GM23248 (cell line): ENCODE results near the gene H6PD. TPM values are rescaled to one million over a fixed set of nuclear protein-coding genes. Genes with fewer than 3 reads are reported as not detected.

Experiments
- DNase-seq: peaks from one replicate; pipeline ENCODE4 v3.0.0-alpha.2; 2015
- H2AFZ ChIP-seq: fragments of 200-600 bp; sonication (generic); 2 replicates; pipeline ENCODE4 v1.6.1; 2016; ENCODE audit warnings: antibody characterized with exemption
- H3F3A ChIP-seq: fragments of 200-600 bp; sonication (generic); 2 replicates; pipeline ENCODE4 v1.6.1; 2016; ENCODE audit warnings: mild to moderate bottlenecking, antibody characterized with exemption, mixed run types; ENCODE audit not compliant: insufficient read depth
- H3K27ac ChIP-seq: fragments of 200-600 bp; sonication (generic); 2 replicates; pipeline ENCODE4 v1.5.1; 2016; ENCODE audit warnings: mild to moderate bottlenecking
- H3K27me3 ChIP-seq: fragments of 200-600 bp; sonication (generic); replicated peaks from 2 replicates; pipeline ENCODE4 v1.6.1; 2016; ENCODE audit warnings: mild to moderate bottlenecking; ENCODE audit not compliant: insufficient read depth
- H3K36me3 ChIP-seq: fragments of 200-600 bp; sonication (generic); 2 replicates; pipeline ENCODE4 v1.6.1; 2016; ENCODE audit warnings: low read depth, mild to moderate bottlenecking
- H3K4me1 ChIP-seq: fragments of 200-600 bp; sonication (generic); 2 replicates; pipeline ENCODE4 v1.6.1; 2016; ENCODE audit warnings: mild to moderate bottlenecking; ENCODE audit not compliant: insufficient read depth
- H3K4me2 ChIP-seq: fragments of 200-600 bp; sonication (generic); one replicate; pipeline ENCODE4 v1.6.1; 2016; ENCODE audit warnings: mild to moderate bottlenecking; ENCODE audit not compliant: unreplicated experiment
- H3K4me3 ChIP-seq: fragments of 200-600 bp; sonication (generic); 2 replicates; pipeline ENCODE4 v1.5.1; 2016; ENCODE audit warnings: mild to moderate bottlenecking
- H3K79me2 ChIP-seq: fragments of 200-600 bp; sonication (generic); 2 replicates; pipeline ENCODE4 v1.6.1; 2016; ENCODE audit warnings: mild to moderate bottlenecking; ENCODE audit not compliant: insufficient read depth
- H3K9ac ChIP-seq: fragments of 200-600 bp; sonication (generic); 2 replicates; pipeline ENCODE4 v1.6.1; 2016; ENCODE audit warnings: mild to moderate bottlenecking
- H3K9me2 ChIP-seq: fragments of 200-600 bp; sonication (generic); 2 replicates; pipeline ENCODE4 v1.6.1; 2016; ENCODE audit warnings: mixed run types, mild to moderate bottlenecking, moderate library complexity; ENCODE audit not compliant: insufficient read depth
- H3K9me3 ChIP-seq: fragments of 200-600 bp; sonication (generic); one replicate; pipeline ENCODE4 v1.6.1; 2017; ENCODE audit warnings: low read depth
- H4K20me1 ChIP-seq: fragments of 200-600 bp; sonication (generic); 2 replicates; pipeline ENCODE4 v1.6.0; 2016; ENCODE audit not compliant: insufficient read depth
- EZH2 ChIP-seq: fragments of 200-600 bp; sonication (generic); IDR thresholded peaks from 2 replicates; pipeline ENCODE4 v1.6.1; 2018; ENCODE audit warnings: antibody characterized with exemption, mild to moderate bottlenecking; ENCODE audit not compliant: insufficient read depth, poor library complexity, severe bottlenecking
- EZH2phosphoT487 ChIP-seq: fragments of 200-600 bp; sonication (generic); IDR thresholded peaks from 2 replicates; pipeline ENCODE4 v1.6.1; 2018; ENCODE audit warnings: antibody characterized with exemption, moderate library complexity, mild to moderate bottlenecking, low read depth; ENCODE audit not compliant: insufficient read depth
- WGBS, 2 experiments: methylation state at CpG; one replicate each; pipeline ENCODE4 v1.1.6; 2015 to 2017; ENCODE audit warnings: low lambda C conversion rate in 2 of 2, low coverage in 1 of 2; ENCODE audit errors: missing lambda C conversion rate in 2 of 2; 5-methylcytosine and 5-hydroxymethylcytosine counted together
- in situ Hi-C: fragments of 300-500 bp; cut with MboI; formaldehyde crosslinking; loops from 2 replicates; pipeline ENCODE4 v1.15.0; 2020
- polyA plus RNA-seq: library from polyadenylated mRNA; unstranded; fragments of >200 nt; fragmentation: Nextera tagmentation; extraction: Ambion mirVana; gene quantifications from 2 replicates; pipeline ENCODE4 v1.2.1, GENCODE V29; 2016
- total RNA-seq: library from RNA; depleted of rRNA; stranded (reverse); fragments of >200 nt; shearing (Covaris generic); gene quantifications from 2 replicates; pipeline ENCODE4 v1.2.3, GENCODE V29; 2014

Gene H6PD
- total and polyA plus RNA-seq, 2 experiments from 2014 or later: 16.1 to 29.6 TPM

DNA sequence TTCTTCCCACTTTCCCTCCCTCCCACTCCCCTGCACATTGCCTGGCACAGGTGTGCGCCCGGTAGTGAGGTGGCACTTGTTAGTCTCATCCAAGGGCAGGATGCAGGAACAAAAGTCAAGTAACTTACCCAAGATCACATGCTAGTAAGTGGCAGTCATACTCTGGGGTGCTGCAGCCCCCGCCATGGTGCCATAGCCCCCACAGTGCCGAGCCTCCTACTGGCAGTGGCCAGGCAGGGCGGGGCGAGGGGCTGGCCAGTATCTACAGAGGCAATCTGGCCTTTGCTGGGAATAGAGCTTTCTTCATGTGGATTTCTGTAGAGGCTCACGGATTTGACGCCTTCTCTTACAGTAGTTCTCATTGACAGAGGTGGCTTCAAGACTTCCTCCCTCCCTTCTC is 26.9 kb downstream of the H6PD start:
- no peak overlapping the region for H3K4me2 ChIP-seq
- no peaks in the 10 kb centered on the region for H3K27me3 ChIP-seq
- no peak overlapping the region for H2AFZ ChIP-seq
- H3F3A ChIP-seq: peaks cover 15% of the 10 kb centered on the region; the same call in 1 of the 2 replicates
- WGBS, 2 experiments: 81 to 86% methylated on average over 8 of the region's 8 CpGs
- H3K9ac ChIP-seq: no peak overlapping the region
- peaks cover 6% of the 10 kb centered on the region; the same call in 1 of the 2 replicates for H4K20me1 ChIP-seq
- H3K27ac ChIP-seq: no peak overlapping the region
- H3K4me3 ChIP-seq: no peak overlapping the region
- H3K4me1 ChIP-seq: no peaks in the 10 kb centered on the region
- no peak for DNase-seq
- no peak for TF ChIP-seq EZH2
- TF ChIP-seq EZH2phosphoT487: no peak
- H3K36me3 ChIP-seq: no peaks in the 10 kb centered on the region
- H3K9me3 ChIP-seq: no peaks in the 10 kb centered on the region
- peaks cover 40% of the 10 kb centered on the region for H3K79me2 ChIP-seq
- no peaks in the 10 kb centered on the region for H3K9me2 ChIP-seq
- in situ Hi-C loops: loop anchor here (10.0 kb wide), 2 partner anchors 193 to 233 kb away; no protein-coding TSS in a partner anchor

- in situ Hi-C loops: loop anchor here (10.0 kb wide), 2 partner anchors 192 to 232 kb away; no protein-coding TSS in a partner anchor
- WGBS, 2 experiments: 89 to 90% methylated on average over 32 to 33 of the region's 33 CpGs
- peaks cover 36% of the 10 kb centered on the region for H3K79me2 ChIP-seq
- H3K27ac ChIP-seq: no peak overlapping the region
- H4K20me1 ChIP-seq: peaks cover 6% of the 10 kb centered on the region; the same call in 1 of the 2 replicates
- no peaks in the 10 kb centered on the region for H3K9me3 ChIP-seq
- no peaks in the 10 kb centered on the region for H3K9me2 ChIP-seq
- H3K36me3 ChIP-seq: no peaks in the 10 kb centered on the region
- TF ChIP-seq EZH2 (no peak), EZH2phosphoT487 (no peak)
- no peaks in the 10 kb centered on the region for H3K27me3 ChIP-seq
- H3K4me1 ChIP-seq: 0 out of 2 replicates have a peak, but pooled peaks cover 3% of the 10 kb centered on the region
- no peak overlapping the region for H3K4me2 ChIP-seq
- H2AFZ ChIP-seq: no peak overlapping the region
- DNase-seq: no peak
- no peak overlapping the region for H3K4me3 ChIP-seq
- no peak overlapping the region for H3K9ac ChIP-seq
- H3F3A ChIP-seq: peaks cover 15% of the 10 kb centered on the region; the same call in 1 of the 2 replicates
These were observed 27.8 kb downstream of the H6PD start for GRCh38 chr1:9262096-9262986.

DNA sequence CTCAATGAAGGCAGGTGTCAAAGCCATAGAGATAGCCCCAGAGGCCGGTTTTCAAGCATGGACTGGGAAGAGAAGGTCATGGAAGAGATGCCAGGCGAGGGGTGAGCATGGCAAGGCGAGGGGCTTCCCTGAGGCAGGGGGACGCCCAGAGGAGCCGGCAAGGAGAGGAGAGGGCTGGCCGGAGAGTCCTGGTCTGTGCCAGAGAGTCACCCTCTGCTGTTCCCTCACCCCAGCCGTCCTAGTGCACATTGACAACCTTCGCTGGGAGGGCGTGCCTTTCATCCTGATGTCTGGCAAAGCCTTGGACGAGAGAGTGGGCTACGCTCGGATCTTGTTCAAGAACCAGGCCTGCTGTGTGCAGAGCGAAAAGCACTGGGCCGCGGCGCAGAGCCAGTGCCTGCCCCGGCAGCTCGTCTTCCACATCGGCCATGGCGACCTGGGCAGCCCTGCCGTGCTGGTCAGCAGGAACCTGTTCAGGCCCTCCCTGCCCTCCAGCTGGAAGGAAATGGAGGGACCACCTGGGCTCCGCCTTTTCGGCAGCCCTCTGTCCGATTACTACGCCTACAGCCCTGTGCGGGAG is 28.8 kb downstream of the H6PD start:
- Histone ChIP-seq H3K27me3 (no peaks in the 10 kb centered on the region), H4K20me1 (peaks cover 6% of the 10 kb centered on the region; the same call in 1 of the 2 replicates), H3K9me3 (no peaks in the 10 kb centered on the region), H3K4me2 (no peak overlapping the region), H3F3A (peaks cover 13% of the 10 kb centered on the region; the same call in 1 of the 2 replicates), H3K9me2 (no peaks in the 10 kb centered on the region), H3K9ac (no peak overlapping the region), H3K36me3 (no peaks in the 10 kb centered on the region), H3K4me1 (0 out of 2 replicates have a peak, but pooled peaks cover 3% of the 10 kb centered on the region), H3K4me3 (no peak overlapping the region), H2AFZ (no peak overlapping the region), H3K27ac (no peak overlapping the region), H3K79me2 (peaks cover 25% of the 10 kb centered on the region)
- in situ Hi-C loops: loop anchor here (10.0 kb wide), 2 partner anchors 191 to 231 kb away; no protein-coding TSS in a partner anchor
- WGBS, 2 experiments: 94% methylated on average over 26 of the region's 26 CpGs
- DNase-seq: no peak
- TF ChIP-seq EZH2: no peak
- no peak for TF ChIP-seq EZH2phosphoT487
